Activated naive CD4-positive, alpha-beta T cell treated with Interleukin-2 at 50 U/mL for 16 hours (primary cell): Measurements from ENCODE around the gene DESI1.
"Not testable (repeated sequence)": the region's sequence is repeated elsewhere in the genome, so short reads cannot be mapped to it uniquely, and the experiment has no call there.

Experiments used
- DNase-seq: peaks from one replicate; pipeline ENCODE4 v3.0.0-alpha.2; 2020

DESI1 gene

GRCh38 chr22:41620589-41621098 is at the start of gene DESI1:
Gene DESI1, minus strand, starts transcription at chr22:41621043. Its CDS starts 204 bp downstream, at chr22:41620839.
- DNase-seq, result no peak

GRCh38 chr22:41668971-41669911 is 48.4 kb upstream of the DESI1 start:
- no peak for DNase-seq

GRCh38 chr22:41664951-41665350 is 44.1 kb upstream of the DESI1 start:
- no peak for DNase-seq

- DNase-seq, result no peak
Observed at GRCh38 chr22:41664490-41664889, 43.6 kb upstream of the DESI1 start.

- not testable (repeated sequence) for DNase-seq
Observed at GRCh38 chr22:41663594-41663993, 42.8 kb upstream of the DESI1 start.

- no peak for DNase-seq
Observed at GRCh38 chr22:41661713-41662112, 40.9 kb upstream of the DESI1 start.

GRCh38 chr22:41661088-41661487 is 40.2 kb upstream of the DESI1 start:
- no peak for DNase-seq

GRCh38 chr22:41660416-41660815 is 39.6 kb upstream of the DESI1 start:
- DNase-seq, result no peak

- DNase-seq, result no peak
Observed at GRCh38 chr22:41659941-41660340, 39.1 kb upstream of the DESI1 start.

- DNase-seq, result no peak
Observed at GRCh38 chr22:41658869-41659268, 38.0 kb upstream of the DESI1 start.

- no peak for DNase-seq
Observed at GRCh38 chr22:41657709-41658108, 36.9 kb upstream of the DESI1 start.

GRCh38 chr22:41656556-41656955 is 35.7 kb upstream of the DESI1 start:
- DNase-seq, result no peak

- DNase-seq, result no peak
Observed at GRCh38 chr22:41654322-41654721, 33.5 kb upstream of the DESI1 start.

- no peak for DNase-seq
Observed at GRCh38 chr22:41650821-41651220, 30.0 kb upstream of the DESI1 start.

GRCh38 chr22:41650229-41650628 is 29.4 kb upstream of the DESI1 start:
- DNase-seq, result no peak

GRCh38 chr22:41648432-41648831 is 27.6 kb upstream of the DESI1 start:
- DNase-seq, result no peak

GRCh38 chr22:41647771-41648170 is 26.9 kb upstream of the DESI1 start:
- no peak for DNase-seq

- DNase-seq, result no peak
Observed at GRCh38 chr22:41642331-41643110, 21.7 kb upstream of the DESI1 start.

GRCh38 chr22:41641854-41642253 is 21.0 kb upstream of the DESI1 start:
- no peak for DNase-seq

GRCh38 chr22:41638748-41639147 is 17.9 kb upstream of the DESI1 start:
- no peak for DNase-seq

- DNase-seq, result no peak
Observed at GRCh38 chr22:41638124-41638523, 17.3 kb upstream of the DESI1 start.

- not testable (repeated sequence) for DNase-seq
Observed at GRCh38 chr22:41637623-41638022, 16.8 kb upstream of the DESI1 start.

- no peak for DNase-seq
Observed at GRCh38 chr22:41636467-41636866, 15.6 kb upstream of the DESI1 start.

- not testable (repeated sequence) for DNase-seq
Observed at GRCh38 chr22:41634610-41635009, 13.8 kb upstream of the DESI1 start.
